Astrocyte of the cerebellum (primary cell): ENCODE measurements around the gene SDHC.

ENCODE experiments used
- DNase-seq: peaks from one replicate; pipeline ENCODE4 v3.0.0-alpha.2; 2011; ENCODE audit warnings: low read depth
- H3K4me3 ChIP-seq: 2 replicates; pipeline ENCODE4 v1.5.1; 2011; ENCODE audit warnings: mild to moderate bottlenecking, low read depth, low read length, moderate library complexity
- in situ Hi-C: cut with HindIII; loops from 2 replicates; pipeline ENCODE4 v1.10.0; 2017; ENCODE audit warnings: low sequenced_read_pairs
- TF ChIP-seq, protein P1 (sequence below): IDR thresholded peaks from 2 replicates; pipeline ENCODE4 v1.5.1; 2012; ENCODE audit warnings: low read length, low read depth, moderate library complexity, mild to moderate bottlenecking; ENCODE audit errors: missing control alignments

SDHC gene

GRCh38 chr1:161298116-161298515 lies 16.1 kb upstream of the SDHC start:
- TF ChIP-seq, protein P1, sequence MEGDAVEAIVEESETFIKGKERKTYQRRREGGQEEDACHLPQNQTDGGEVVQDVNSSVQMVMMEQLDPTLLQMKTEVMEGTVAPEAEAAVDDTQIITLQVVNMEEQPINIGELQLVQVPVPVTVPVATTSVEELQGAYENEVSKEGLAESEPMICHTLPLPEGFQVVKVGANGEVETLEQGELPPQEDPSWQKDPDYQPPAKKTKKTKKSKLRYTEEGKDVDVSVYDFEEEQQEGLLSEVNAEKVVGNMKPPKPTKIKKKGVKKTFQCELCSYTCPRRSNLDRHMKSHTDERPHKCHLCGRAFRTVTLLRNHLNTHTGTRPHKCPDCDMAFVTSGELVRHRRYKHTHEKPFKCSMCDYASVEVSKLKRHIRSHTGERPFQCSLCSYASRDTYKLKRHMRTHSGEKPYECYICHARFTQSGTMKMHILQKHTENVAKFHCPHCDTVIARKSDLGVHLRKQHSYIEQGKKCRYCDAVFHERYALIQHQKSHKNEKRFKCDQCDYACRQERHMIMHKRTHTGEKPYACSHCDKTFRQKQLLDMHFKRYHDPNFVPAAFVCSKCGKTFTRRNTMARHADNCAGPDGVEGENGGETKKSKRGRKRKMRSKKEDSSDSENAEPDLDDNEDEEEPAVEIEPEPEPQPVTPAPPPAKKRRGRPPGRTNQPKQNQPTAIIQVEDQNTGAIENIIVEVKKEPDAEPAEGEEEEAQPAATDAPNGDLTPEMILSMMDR, result no peak
- in situ Hi-C loops, result no loop called here

DNA sequence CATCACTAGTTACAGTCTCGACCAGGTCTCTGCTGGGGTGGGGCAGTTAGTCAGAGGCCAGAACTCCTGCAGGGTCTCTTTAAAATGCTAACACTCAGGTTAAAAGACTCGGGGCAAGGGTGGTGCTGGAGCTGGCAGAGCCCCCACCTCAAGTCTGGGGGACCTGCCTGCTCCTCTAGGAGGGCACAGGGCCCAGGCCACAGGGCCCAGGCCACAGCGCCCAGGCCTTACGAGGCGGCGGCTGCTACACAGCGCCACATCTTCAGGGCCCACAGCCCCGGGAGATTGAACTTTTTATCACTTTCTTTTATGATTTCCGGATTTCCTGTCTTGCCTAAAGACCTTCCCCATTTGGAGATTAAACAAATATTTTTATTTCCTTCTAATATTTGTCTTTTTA lies 14.8 kb upstream of the SDHC start:
- DNase-seq, result no peak
- no peak overlapping the region for H3K4me3 ChIP-seq
- TF ChIP-seq, protein P1, result no peak
- in situ Hi-C loops, result no loop called here

More at GRCh38 chr1:161298116-161298515, 16.1 kb upstream of the SDHC start:
- DNase-seq, result no peak
- no peak overlapping the region for H3K4me3 ChIP-seq

- TF ChIP-seq, protein P1, result no peak
- DNase-seq, result no peak
- no peak overlapping the region for H3K4me3 ChIP-seq
- in situ Hi-C loops, result loop anchor here (5.0 kb wide), 1 partner anchor 93 kb away; no protein-coding TSS in a partner anchor
Observed at GRCh38 chr1:161300478-161300877, 13.7 kb upstream of the SDHC start.

GRCh38 chr1:161304927-161305866 lies 9.0 kb upstream of the SDHC start:
- H3K4me3 ChIP-seq, result peak overlapping the region; percentile 64
- TF ChIP-seq, protein P1, result no peak
- in situ Hi-C loops, result loop anchor here (5.0 kb wide), 1 partner anchor 98 kb away; no protein-coding TSS in a partner anchor
- no peak for DNase-seq

DNA sequence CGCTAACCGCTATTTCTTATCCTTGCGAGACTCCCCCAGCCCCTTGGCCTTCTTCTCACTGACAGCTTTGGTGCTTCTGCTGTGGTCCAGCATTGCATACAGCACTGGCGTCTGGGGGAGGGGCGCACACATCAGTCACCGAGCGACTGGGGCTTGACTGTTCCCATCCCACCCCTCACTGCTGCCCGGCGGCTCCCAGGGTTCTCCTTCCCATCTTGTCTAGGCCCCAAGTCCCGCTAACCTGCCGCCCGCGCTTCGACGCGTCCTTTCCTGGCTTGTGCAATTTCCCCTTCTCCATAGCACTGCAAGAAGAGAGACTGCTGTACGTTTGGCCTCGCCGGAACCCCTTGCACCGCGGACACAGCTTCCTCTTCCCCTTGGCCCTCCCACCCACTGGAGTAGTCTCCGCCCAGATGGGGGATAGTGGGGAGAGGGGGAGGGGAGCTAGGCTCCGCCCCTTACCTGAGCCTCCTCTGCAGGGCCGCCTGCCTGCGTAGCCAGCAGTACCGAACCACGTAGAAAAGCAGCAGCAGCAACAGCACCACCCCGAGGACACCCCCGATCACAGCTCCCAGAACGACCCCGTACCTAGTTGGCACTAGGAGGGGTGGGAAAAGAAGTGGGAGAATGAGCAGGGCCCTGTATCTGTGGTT lies 8.2 kb upstream of the SDHC start:
- H3K4me3 ChIP-seq, result peak overlapping the region; percentile 64
- in situ Hi-C loops, result no loop called here
- DNase-seq, result no peak
- TF ChIP-seq, protein P1, result peak; percentile 27

DNA sequence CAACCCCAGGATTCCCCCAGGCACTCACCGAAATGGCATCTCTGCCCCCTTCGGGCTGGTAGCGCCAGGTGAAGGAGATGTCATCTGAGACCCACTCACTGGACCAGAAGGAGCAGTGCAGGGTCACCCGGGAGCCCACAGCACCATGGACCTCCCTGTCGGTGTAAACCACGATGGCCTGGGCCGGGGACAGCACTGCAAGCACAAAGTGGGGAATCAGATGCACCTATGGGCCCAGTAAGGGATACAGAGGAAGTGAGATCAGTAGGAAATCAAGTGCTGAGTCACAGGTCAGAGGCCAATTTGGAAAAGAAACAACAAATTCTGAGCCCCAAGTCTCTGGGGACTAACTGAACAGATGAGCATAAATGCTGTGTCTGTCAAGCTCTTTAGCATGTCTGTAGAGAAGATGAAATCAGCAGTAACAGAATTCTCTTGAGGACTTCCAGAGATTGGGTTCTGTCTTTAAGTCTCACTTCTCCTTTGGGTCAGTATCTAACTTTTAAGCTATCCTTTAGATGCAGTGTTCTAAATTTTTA lies 6.9 kb upstream of the SDHC start:
- H3K4me3 ChIP-seq, result no peak overlapping the region
- no peak for DNase-seq
- TF ChIP-seq, protein P1, result no peak

More for the DNA sequence above, 6.9 kb upstream of the SDHC start:
- in situ Hi-C loops, result no loop called here
